ENCODE measurements around the gene NSMCE3.

- TF ChIP-seq CTCF (IDR thresholded peaks at IDR 0.05) (no peak), POLR2A (IDR thresholded peaks at IDR 0.05) (no peak)
These were observed 52.7 kb downstream of the NSMCE3 start for GRCh38 chr15:29216955-29217354.

Data from adrenal gland (tissue), 5 donors.